ENCODE results near the gene PEDS1. TPM values are rescaled to one million over a fixed set of nuclear protein-coding genes. Genes with fewer than 3 reads are reported as not detected.

The PEDS1 gene
- total and polyA plus RNA-seq, 3 donors from 2014 or later, result 39.3 to 45.5 (median 40.1) TPM

DNA sequence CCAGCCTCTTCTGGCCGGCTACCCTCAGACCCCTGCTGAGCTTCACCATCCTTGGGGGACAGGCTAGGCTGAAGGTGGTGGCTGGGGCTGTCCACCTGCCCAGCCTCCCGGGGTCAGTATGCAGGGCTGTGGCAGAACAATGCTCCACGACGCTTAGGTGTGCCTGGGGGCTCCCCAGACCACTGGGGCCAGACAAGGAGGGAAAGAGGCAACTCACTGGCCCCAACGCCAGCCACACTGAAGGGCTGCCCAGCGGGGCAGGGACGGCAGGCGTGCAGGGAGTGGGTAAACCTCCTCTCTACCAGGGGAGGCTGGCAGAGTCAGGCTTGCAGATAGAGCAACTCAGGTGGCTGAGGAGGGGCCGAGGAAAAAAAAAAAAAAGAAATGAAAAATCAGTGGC lies 29.0 kb downstream of the PEDS1 start:
- H3K27me3 ChIP-seq, result no peaks in the 10 kb centered on the region
- intact Hi-C loops (cut with DNase I; ENCODE audit: low total_unique reads), result loop anchor here (5.0 kb wide), 1 partner anchor 43 kb away; no protein-coding TSS in a partner anchor
- no peaks in the 10 kb centered on the region for H3K9me3 ChIP-seq
- H3K4me3 ChIP-seq, result no peak overlapping the region
- H3K4me1 ChIP-seq, result no peaks in the 10 kb centered on the region
- WGBS, 2 donors, result 93 to 95% methylated on average over 7 to 9 of the region's 9 CpGs
- no peak overlapping the region for H3K27ac ChIP-seq
- DNase-seq, result no peak
- TF ChIP-seq, protein P1, sequence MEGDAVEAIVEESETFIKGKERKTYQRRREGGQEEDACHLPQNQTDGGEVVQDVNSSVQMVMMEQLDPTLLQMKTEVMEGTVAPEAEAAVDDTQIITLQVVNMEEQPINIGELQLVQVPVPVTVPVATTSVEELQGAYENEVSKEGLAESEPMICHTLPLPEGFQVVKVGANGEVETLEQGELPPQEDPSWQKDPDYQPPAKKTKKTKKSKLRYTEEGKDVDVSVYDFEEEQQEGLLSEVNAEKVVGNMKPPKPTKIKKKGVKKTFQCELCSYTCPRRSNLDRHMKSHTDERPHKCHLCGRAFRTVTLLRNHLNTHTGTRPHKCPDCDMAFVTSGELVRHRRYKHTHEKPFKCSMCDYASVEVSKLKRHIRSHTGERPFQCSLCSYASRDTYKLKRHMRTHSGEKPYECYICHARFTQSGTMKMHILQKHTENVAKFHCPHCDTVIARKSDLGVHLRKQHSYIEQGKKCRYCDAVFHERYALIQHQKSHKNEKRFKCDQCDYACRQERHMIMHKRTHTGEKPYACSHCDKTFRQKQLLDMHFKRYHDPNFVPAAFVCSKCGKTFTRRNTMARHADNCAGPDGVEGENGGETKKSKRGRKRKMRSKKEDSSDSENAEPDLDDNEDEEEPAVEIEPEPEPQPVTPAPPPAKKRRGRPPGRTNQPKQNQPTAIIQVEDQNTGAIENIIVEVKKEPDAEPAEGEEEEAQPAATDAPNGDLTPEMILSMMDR (IDR thresholded peaks at IDR 0.05), result no peak
- no peak for TF ChIP-seq POLR2A (IDR thresholded peaks at IDR 0.05)
- H3K36me3 ChIP-seq (ENCODE audit: low read depth, missing control alignments), result no peaks in the 10 kb centered on the region

DNA sequence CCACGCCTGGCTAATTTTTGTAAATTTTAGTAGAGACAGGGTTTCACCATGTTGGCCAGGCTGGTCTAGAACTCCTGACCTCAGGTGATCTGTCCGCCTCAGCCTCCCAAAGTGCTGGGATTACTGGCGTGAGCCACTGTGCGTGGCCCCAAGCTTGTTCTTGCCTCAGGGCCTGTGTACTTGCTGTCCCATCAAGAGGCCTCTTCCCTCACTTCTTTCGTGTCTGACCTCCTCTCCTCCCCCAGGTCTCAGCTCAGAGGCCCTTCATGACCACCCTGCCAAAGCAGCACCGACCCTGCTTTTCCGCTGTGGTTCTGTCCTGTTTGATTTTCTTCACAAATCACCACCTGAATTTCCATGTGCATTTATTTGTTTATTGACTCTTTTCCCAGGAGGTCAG lies 30.1 kb downstream of the PEDS1 start:
- Histone ChIP-seq H3K27me3 (no peaks in the 10 kb centered on the region), H3K9me3 (no peaks in the 10 kb centered on the region), H3K27ac (no peak overlapping the region), H3K4me1 (no peaks in the 10 kb centered on the region), H3K36me3 (ENCODE audit: low read depth, missing control alignments) (no peaks in the 10 kb centered on the region), H3K4me3 (no peak overlapping the region)
- no peak for DNase-seq
- intact Hi-C loops (cut with DNase I; ENCODE audit: low total_unique reads), result loop anchor here (5.0 kb wide), 1 partner anchor 44 kb away; no protein-coding TSS in a partner anchor
- no peak for TF ChIP-seq POLR2A (IDR thresholded peaks at IDR 0.05)
- TF ChIP-seq, protein P1 (IDR thresholded peaks at IDR 0.05), result no peak
- WGBS, 2 donors, result 91 to 93% methylated on average over 7 of the region's 7 CpGs

DNA sequence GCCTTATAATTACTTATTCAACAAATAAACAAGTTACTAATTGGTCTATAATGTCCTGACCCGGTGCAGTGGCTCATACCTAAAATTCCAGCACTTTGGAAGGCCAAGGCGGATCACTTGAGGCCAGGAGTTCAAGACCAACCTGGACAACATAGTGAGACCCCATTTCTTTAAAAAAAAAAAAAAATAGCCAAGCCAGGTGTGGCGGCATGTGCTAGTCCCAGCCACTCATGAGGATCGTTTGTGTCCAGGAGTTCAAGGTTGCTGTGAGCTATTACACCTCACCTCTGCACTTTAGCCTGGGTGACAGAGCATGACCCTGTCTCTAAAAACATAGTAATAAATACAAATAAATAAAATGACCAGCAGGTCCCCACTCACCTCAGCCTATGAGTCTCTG lies 30.8 kb downstream of the PEDS1 start:
- TF ChIP-seq, protein P1 (IDR thresholded peaks at IDR 0.05), result no peak
- TF ChIP-seq POLR2A (IDR thresholded peaks at IDR 0.05), result no peak
- no peaks in the 10 kb centered on the region for H3K4me1 ChIP-seq
- intact Hi-C loops (cut with DNase I; ENCODE audit: low total_unique reads), result loop anchor here (5.0 kb wide), 1 partner anchor 45 kb away; no protein-coding TSS in a partner anchor
- no peaks in the 10 kb centered on the region for H3K9me3 ChIP-seq
- DNase-seq, result no peak
- no peak overlapping the region for H3K4me3 ChIP-seq
- WGBS, 2 donors, result 90 to 91% methylated on average over 4 of the region's 4 CpGs
- no peaks in the 10 kb centered on the region for H3K27me3 ChIP-seq
- H3K36me3 ChIP-seq (ENCODE audit: low read depth, missing control alignments), result no peaks in the 10 kb centered on the region
- H3K27ac ChIP-seq, result no peak overlapping the region

DNA sequence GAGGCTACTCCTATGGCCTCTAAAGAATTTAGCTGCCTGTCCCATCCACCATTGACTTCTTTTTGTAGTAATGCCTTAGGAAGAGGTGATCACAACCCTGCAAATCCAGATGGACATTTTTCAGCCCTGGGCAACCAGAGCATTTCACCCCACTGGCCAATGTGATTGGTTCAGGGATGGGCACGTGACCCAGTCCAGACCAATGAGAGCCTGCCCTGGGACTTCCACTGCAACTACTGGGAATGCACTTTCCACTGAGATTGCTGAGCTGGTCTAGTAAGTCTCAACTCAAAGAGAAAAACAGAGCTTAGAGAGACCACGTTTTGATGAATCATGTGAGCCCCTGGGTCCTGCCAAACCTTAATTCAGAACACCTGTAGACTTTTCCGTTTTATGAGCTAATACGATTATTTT lies 31.7 kb downstream of the PEDS1 start:
- no peak overlapping the region for H3K27ac ChIP-seq
- TF ChIP-seq, protein P1 (IDR thresholded peaks at IDR 0.05), result no peak
- no peak for TF ChIP-seq POLR2A (IDR thresholded peaks at IDR 0.05)
- no peaks in the 10 kb centered on the region for H3K27me3 ChIP-seq
- DNase-seq, result peak; percentile 44
- no peaks in the 10 kb centered on the region for H3K36me3 ChIP-seq (ENCODE audit: low read depth, missing control alignments)
- H3K4me1 ChIP-seq, result no peaks in the 10 kb centered on the region
- intact Hi-C loops (cut with DNase I; ENCODE audit: low total_unique reads), result loop anchor here (5.0 kb wide), 1 partner anchor 45 kb away; no protein-coding TSS in a partner anchor
- H3K4me3 ChIP-seq, result no peak overlapping the region
- 50 to 62% methylated on average over 4 of the region's 4 CpGs for WGBS, 2 donors
- no peaks in the 10 kb centered on the region for H3K9me3 ChIP-seq

Data from testis (tissue), 3 donors.